Lung (tissue), 12 donors: ENCODE results near the gene ZEB1. TPM values are rescaled to one million over a fixed set of nuclear protein-coding genes. Genes with fewer than 3 reads are reported as not detected.
"Not testable (repeated sequence)": the region's sequence is repeated elsewhere in the genome, so short reads cannot be mapped to it uniquely, and the experiment has no call there.

Experiments
- ATAC-seq: fragments of 200-7000 bp; cut with Tn5 transposase; one replicate; pipeline ENCODE4 v1.9.1; 2020; ENCODE audit warnings: moderate number of reproducible peaks; ENCODE audit not compliant: insufficient read depth, low FRiP score
- DNase-seq, 3 donors: peaks; one replicate each; pipeline ENCODE4 v3.0.0-alpha.2; 2013 to 2017
- H3K27ac ChIP-seq, 2 donors: one replicate each; pipeline ENCODE4 v1.5.1; 2013; ENCODE audit warnings: mild to moderate bottlenecking in 2 of 2, moderate library complexity in 2 of 2, control low read depth in 1 of 2, inconsistent platforms in 1 of 2, low read depth in 1 of 2, low read length in 1 of 2
- H3K27me3 ChIP-seq, 3 donors: one replicate each; pipeline ENCODE4 v1.5.1; 2013; ENCODE audit warnings: low read length in 2 of 3; ENCODE audit not compliant: control insufficient read depth in 3 of 3, insufficient read depth in 3 of 3
- H3K36me3 ChIP-seq, 4 donors: one replicate each; pipeline ENCODE4 v1.5.1; 2013; ENCODE audit warnings: low read length in 4 of 4, mild to moderate bottlenecking in 1 of 4, moderate library complexity in 1 of 4; ENCODE audit not compliant: control insufficient read depth in 4 of 4, insufficient read depth in 4 of 4
- H3K4me1 ChIP-seq, 5 donors: one replicate each; pipeline ENCODE4 v1.5.1; 2013; ENCODE audit warnings: low read length in 5 of 5, mild to moderate bottlenecking in 2 of 5, moderate library complexity in 1 of 5; ENCODE audit not compliant: control insufficient read depth in 5 of 5, insufficient read depth in 5 of 5
- H3K4me3 ChIP-seq: one replicate; pipeline ENCODE4 v1.5.1; 2013; ENCODE audit warnings: mild to moderate bottlenecking, control low read depth, moderate library complexity
- H3K9ac ChIP-seq, 2 donors: one replicate each; pipeline ENCODE4 v1.5.1; 2013; ENCODE audit warnings: low read length in 2 of 2, control low read depth in 1 of 2; ENCODE audit not compliant: insufficient read depth in 1 of 2
- H3K9me3 ChIP-seq, 4 donors: one replicate each; pipeline ENCODE4 v1.5.1; 2013; ENCODE audit warnings: low read length in 3 of 4, mild to moderate bottlenecking in 1 of 4, moderate library complexity in 1 of 4; ENCODE audit not compliant: control insufficient read depth in 4 of 4, insufficient read depth in 3 of 4
- CTCF ChIP-seq: IDR thresholded peaks from 2 replicates; pipeline ENCODE4 v1.5.1; 2012; ENCODE audit warnings: mild to moderate bottlenecking; ENCODE audit errors: control extremely low read depth, extremely low read depth
- WGBS, 2 donors: extraction: QIAGEN DNeasy Blood & Tissue Kit; methylation state at CpG; one replicate each; pipeline ENCODE4 v1.1.7; 2013; 5-methylcytosine and 5-hydroxymethylcytosine counted together
- polyA plus RNA-seq, 2 donors: library from polyadenylated mRNA; stranded (reverse); fragments of 200-250 nt; gene quantifications; one replicate each; pipeline ENCODE4 v1.2.1, GENCODE V29; 2013
- total RNA-seq, 2 donors: library from RNA; depleted of rRNA in 1 of 2; stranded (reverse); fragments of >200 nt in 1 of 2; gene quantifications; one replicate each; pipeline ENCODE4 v1.2.1, GENCODE V29; 2014 to 2021
- donor health status: control.
- donor health status: control.
- donor health status: Bipolar disorder and iron deficiency.
- donor health status: healthy.
- donor health status: DM: yes; HTN: yes; CAD: no.

The ZEB1 gene
- total and polyA plus RNA-seq, 4 donors: 8.4 to 86.9 (median 19.5) TPM

GRCh38 chr10:31557854-31558253 is 238.8 kb downstream of the ZEB1 start:
- H3K36me3 ChIP-seq: no peaks in the 10 kb centered on the region
- H3K4me1 ChIP-seq: no peaks in the 10 kb centered on the region
- no peak for TF ChIP-seq CTCF
- no peak overlapping the region for H3K4me3 ChIP-seq
- no peak for DNase-seq
- peaks cover 0 to 9% (median 7%) of the 10 kb centered on the region in 4 donors for H3K9me3 ChIP-seq
- WGBS, 2 donors: 92 to 93% methylated on average over 1 of the region's 1 CpG
- no peak for ATAC-seq
- no peaks in the 10 kb centered on the region for H3K27me3 ChIP-seq
- H3K27ac ChIP-seq: no peak overlapping the region
- no peak overlapping the region for H3K9ac ChIP-seq

- not testable (repeated sequence) for H3K27ac ChIP-seq, H3K4me1 ChIP-seq, ATAC-seq, H3K9me3 ChIP-seq, H3K9ac ChIP-seq, H3K27me3 ChIP-seq, DNase-seq, H3K4me3 ChIP-seq, H3K36me3 ChIP-seq
- WGBS, 2 donors: 88 to 94% methylated on average over 3 of the region's 3 CpGs
Measured at GRCh38 chr10:31568252-31568861, 249.3 kb downstream of the ZEB1 start.

- no peaks in the 10 kb centered on the region for H3K4me1 ChIP-seq
- WGBS, 2 donors: 66 to 86% methylated on average over 2 of the region's 2 CpGs
- no peaks in the 10 kb centered on the region for H3K36me3 ChIP-seq
- H3K27me3 ChIP-seq: no peaks in the 10 kb centered on the region
- DNase-seq (no peak), ATAC-seq (no peak)
- H3K4me3 ChIP-seq: no peak overlapping the region
- TF ChIP-seq CTCF: no peak
- H3K27ac ChIP-seq: no peak overlapping the region
- peaks cover 0 to 4% (median 0%) of the 10 kb centered on the region in 4 donors for H3K9me3 ChIP-seq
- H3K9ac ChIP-seq: no peak overlapping the region
Measured at GRCh38 chr10:31574577-31574976, 255.6 kb downstream of the ZEB1 start.

- H3K27me3 ChIP-seq: no peaks in the 10 kb centered on the region
- no peak for TF ChIP-seq CTCF
- H3K4me3 ChIP-seq: no peak overlapping the region
- WGBS, 2 donors: 85 to 86% methylated on average over 3 of the region's 3 CpGs
- no peak overlapping the region for H3K9ac ChIP-seq
- no peaks in the 10 kb centered on the region for H3K36me3 ChIP-seq
- peaks cover 0 to 2% (median under 1%) of the 10 kb centered on the region in 4 donors for H3K9me3 ChIP-seq
- DNase-seq (no peak), ATAC-seq (no peak)
- no peak overlapping the region for H3K27ac ChIP-seq
- H3K4me1 ChIP-seq: peaks cover 0 to 13% (median 8%) of the 10 kb centered on the region in 5 donors
Measured at GRCh38 chr10:31578181-31578852, 259.3 kb downstream of the ZEB1 start.
